Fibroblast of villous mesenchyme (primary cell): ENCODE measurements around the gene POLR1B. TPM values are rescaled to one million over a fixed set of nuclear protein-coding genes. Genes with fewer than 3 reads are reported as not detected.
A peak's percentile ranks its signal among the peaks of the same experiment; 100 is the strongest.
"Not testable (repeated sequence)": the region's sequence is repeated elsewhere in the genome, so short reads cannot be mapped to it uniquely, and the experiment has no call there.

Experiments
- DNase-seq: peaks from one replicate; pipeline ENCODE4 v3.0.0-alpha.2; 2010; ENCODE audit warnings: low read depth
- H3K4me3 ChIP-seq: 2 replicates; pipeline ENCODE4 v1.5.1; 2011; ENCODE audit warnings: low read depth, mild to moderate bottlenecking, low read length
- CTCF ChIP-seq: IDR thresholded peaks from 2 replicates; pipeline ENCODE4 v1.5.1; 2012; ENCODE audit warnings: low read depth, mild to moderate bottlenecking, low read length; ENCODE audit not compliant: insufficient read depth
- total RNA-seq: library from RNA; depleted of rRNA; stranded (reverse); fragments of >200 nt; gene quantifications from 2 replicates; pipeline ENCODE4 v1.2.3, GENCODE V29; 2012

The POLR1B gene
- total RNA-seq, 1 donor, result 16.0 TPM

- no peak overlapping the region for H3K4me3 ChIP-seq
- DNase-seq, result no peak
- no peak for TF ChIP-seq CTCF
Measured at GRCh38 chr2:112607680-112608438, 65.6 kb downstream of the POLR1B start.

GRCh38 chr2:112609320-112609719 is 67.1 kb downstream of the POLR1B start:
- not testable (repeated sequence) for DNase-seq, H3K4me3 ChIP-seq

- DNase-seq, H3K4me3 ChIP-seq: not testable (repeated sequence)
Measured at GRCh38 chr2:112612283-112612682, 70.0 kb downstream of the POLR1B start.

GRCh38 chr2:112614201-112614840 is 72.1 kb downstream of the POLR1B start:
- TF ChIP-seq CTCF, result no peak
- DNase-seq, result peak; percentile 46
- H3K4me3 ChIP-seq, result no peak overlapping the region

GRCh38 chr2:112615051-112615450 is 72.8 kb downstream of the POLR1B start:
- H3K4me3 ChIP-seq, result no peak overlapping the region
- no peak for TF ChIP-seq CTCF
- no peak for DNase-seq

- not testable (repeated sequence) for DNase-seq, H3K4me3 ChIP-seq
Measured at GRCh38 chr2:112615798-112616197, 73.5 kb downstream of the POLR1B start.

GRCh38 chr2:112618383-112618782 is 76.1 kb downstream of the POLR1B start:
- no peak for TF ChIP-seq CTCF
- DNase-seq, result no peak

GRCh38 chr2:112621790-112622527 is 79.7 kb downstream of the POLR1B start:
- H3K4me3 ChIP-seq, result no peak overlapping the region
- DNase-seq, result peak; percentile 74
- no peak for TF ChIP-seq CTCF

More at GRCh38 chr2:112618383-112618782, 76.1 kb downstream of the POLR1B start:
- no peak overlapping the region for H3K4me3 ChIP-seq
